HG03108 (cell line): Measurements from ENCODE around the gene ZEB2.
A peak's percentile ranks its signal among the peaks of the same experiment; 100 is the strongest.

Source experiments
- ATAC-seq: cut with Tn5 transposase; IDR thresholded peaks from one replicate; pipeline ENCODE4 v1.9.1; 2021; ENCODE audit warnings: moderate library complexity; ENCODE audit not compliant: unreplicated experiment

ZEB2 gene

GRCh38 chr2:144359684-144360083 is 160.2 kb downstream of the ZEB2 start:
- no peak for ATAC-seq

- ATAC-seq, result peak; percentile 64
These were observed 160.9 kb downstream of the ZEB2 start for GRCh38 chr2:144358979-144359541.

- ATAC-seq, result no peak
These were observed 161.4 kb downstream of the ZEB2 start for GRCh38 chr2:144358374-144358964.

GRCh38 chr2:144357623-144358373 is 162.1 kb downstream of the ZEB2 start:
- peak; percentile 62 for ATAC-seq

- ATAC-seq, result no peak
These were observed 163.5 kb downstream of the ZEB2 start for GRCh38 chr2:144356402-144356801.

GRCh38 chr2:144354953-144355352 is 165.0 kb downstream of the ZEB2 start:
- ATAC-seq, result no peak

- ATAC-seq, result no peak
These were observed 168.2 kb downstream of the ZEB2 start for GRCh38 chr2:144351687-144352086.

- ATAC-seq, result no peak
These were observed 169.6 kb downstream of the ZEB2 start for GRCh38 chr2:144350151-144350802.

GRCh38 chr2:144349674-144350073 is 170.2 kb downstream of the ZEB2 start:
- ATAC-seq, result no peak

- ATAC-seq, result no peak
These were observed 171.1 kb downstream of the ZEB2 start for GRCh38 chr2:144348846-144349245.

- ATAC-seq, result no peak
These were observed 173.7 kb downstream of the ZEB2 start for GRCh38 chr2:144346229-144346628.

GRCh38 chr2:144343145-144343544 is 176.8 kb downstream of the ZEB2 start:
- no peak for ATAC-seq

GRCh38 chr2:144341538-144341937 is 178.4 kb downstream of the ZEB2 start:
- ATAC-seq, result no peak

- ATAC-seq, result no peak
These were observed 180.9 kb downstream of the ZEB2 start for GRCh38 chr2:144339048-144339447.

GRCh38 chr2:144334551-144334950 is 185.4 kb downstream of the ZEB2 start:
- no peak for ATAC-seq
